WTC11 (cell line): ENCODE results near the gene ATXN8OS. TPM values are rescaled to one million over a fixed set of nuclear protein-coding genes. Genes with fewer than 3 reads are reported as not detected.

Source experiments
- ATAC-seq: fragments of 200-7000 bp; cut with Tn5 transposase; 2 replicates; pipeline ENCODE4 v1.10.0; 2021; ENCODE audit warnings: mild to moderate bottlenecking, moderate library complexity
- CTCF ChIA-PET: fragments of 300-600 bp; sonication (Branson Sonifier 250); formaldehyde crosslinking; loops from one replicate; lab custom pipeline; 2021; ENCODE audit warnings: antibody characterized with exemption; lab: Charles Lee
- POLR2A ChIA-PET: fragments of 350-600 bp; sonication (Branson Sonifier 250); formaldehyde crosslinking; loops from one replicate; lab custom pipeline; 2021; ENCODE audit warnings: antibody characterized with exemption; lab: Charles Lee
- DNase-seq: peaks from one replicate; pipeline ENCODE4 v3.0.0; 2021; ENCODE audit warnings: low spot score
- H3K27ac Mint-ChIP-seq: 2 replicates; pipeline ENCODE4 v1.8.0; 2021; ENCODE audit warnings: mixed read lengths
- H3K27me3 Mint-ChIP-seq: 2 replicates; pipeline ENCODE4 v1.8.0; 2021; ENCODE audit warnings: low read depth, mild to moderate bottlenecking, moderate library complexity, mixed read lengths
- H3K36me3 Mint-ChIP-seq: 2 replicates; pipeline ENCODE4 v1.8.0; 2021; ENCODE audit warnings: mixed read lengths
- H3K4me1 Mint-ChIP-seq: 2 replicates; pipeline ENCODE4 v1.8.0; 2022; ENCODE audit warnings: mixed read lengths
- H3K4me3 Mint-ChIP-seq: 2 replicates; pipeline ENCODE4 v1.8.0; 2021; ENCODE audit warnings: mild to moderate bottlenecking, moderate library complexity, mixed read lengths
- H3K9me3 Mint-ChIP-seq: 2 replicates; pipeline ENCODE4 v1.8.0; 2021; ENCODE audit warnings: mixed read lengths
- ARID4B ChIP-seq: sonication (generic); formaldehyde crosslinking; IDR thresholded peaks from 2 replicates; pipeline ENCODE4 v1.8.0; 2023; ENCODE audit warnings: missing genetic modification reagents, mild to moderate bottlenecking, borderline replicate concordance
- FOXJ3 ChIP-seq: sonication (generic); formaldehyde crosslinking; IDR thresholded peaks from 2 replicates; pipeline ENCODE4 v1.9.0; 2021; ENCODE audit warnings: missing genetic modification reagents, mild to moderate bottlenecking, borderline replicate concordance
- FOXK1 ChIP-seq: sonication (generic); formaldehyde crosslinking; IDR thresholded peaks from 2 replicates; pipeline ENCODE4 v1.8.0; 2022; ENCODE audit warnings: mild to moderate bottlenecking, moderate library complexity, missing genetic modification reagents
- FOXP1 ChIP-seq: sonication (generic); formaldehyde crosslinking; IDR thresholded peaks from 2 replicates; pipeline ENCODE4 v1.8.0; 2022; ENCODE audit warnings: missing genetic modification reagents, mild to moderate bottlenecking, moderate library complexity, borderline replicate concordance
- GRHL2 ChIP-seq: fragments of 250-450 bp; sonication (Bioruptor Pico); IDR thresholded peaks from 2 replicates; pipeline ENCODE4 v1.8.0; 2022; ENCODE audit warnings: mild to moderate bottlenecking, moderate library complexity; ENCODE audit not compliant: insufficient replicate concordance, severe bottlenecking
- KAT7 ChIP-seq: sonication (generic); formaldehyde crosslinking; IDR thresholded peaks from 2 replicates; pipeline ENCODE4 v1.8.1; 2023; ENCODE audit warnings: missing genetic modification reagents, mild to moderate bottlenecking, borderline replicate concordance
- NFYB ChIP-seq: sonication (generic); formaldehyde crosslinking; conservative IDR thresholded peaks from 2 replicates; pipeline ENCODE4 v1.8.0; 2022; ENCODE audit warnings: low read depth, missing genetic modification reagents
- SMAD3 ChIP-seq: sonication (generic); formaldehyde crosslinking; IDR thresholded peaks from 2 replicates; pipeline ENCODE4 v1.8.0; 2022; ENCODE audit warnings: missing genetic modification reagents, mild to moderate bottlenecking, borderline replicate concordance
- TEAD1 ChIP-seq: sonication (generic); formaldehyde crosslinking; IDR thresholded peaks from 2 replicates; pipeline ENCODE4 v1.8.0; 2022; ENCODE audit warnings: mild to moderate bottlenecking, missing genetic modification reagents
- total RNA-seq: library from RNA; stranded (reverse); gene quantifications from 3 replicates; pipeline ENCODE4 v1.2.3, GENCODE V29; 2021
- TF ChIP-seq, protein P1 (sequence below): sonication (generic); formaldehyde crosslinking; IDR thresholded peaks from 2 replicates; pipeline ENCODE4 v1.8.1; 2023; ENCODE audit warnings: mild to moderate bottlenecking, missing genetic modification reagents, moderate library complexity
- TF ChIP-seq, protein P2 (sequence below): fragments of 200-600 bp; IDR thresholded peaks from 2 replicates; pipeline ENCODE4 v1.8.0; 2022; ENCODE audit warnings: antibody characterized with exemption

The ATXN8OS gene
- total RNA-seq, 1 experiment from 2014 or later = not detected

DNA sequence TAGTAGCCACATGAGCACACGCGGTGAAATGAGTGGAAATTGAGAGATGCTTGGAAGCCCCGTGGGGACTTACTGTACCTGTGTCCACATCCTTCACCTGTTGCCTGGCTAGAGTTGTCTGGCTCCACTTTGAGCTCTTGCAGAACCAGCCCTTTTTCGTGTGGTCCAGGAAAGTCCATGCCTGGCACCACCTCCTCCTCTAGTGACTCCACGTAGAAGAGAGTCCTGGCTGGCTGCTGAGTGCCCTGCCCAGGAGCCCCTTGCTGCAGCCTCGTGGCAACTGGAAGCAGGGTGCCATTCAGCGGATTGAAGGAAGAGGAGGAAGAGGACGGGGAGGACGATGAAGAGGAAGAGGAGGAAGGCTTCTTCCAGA, 515 bp upstream of the ATXN8OS start (continued):
- TF ChIP-seq ARID4B (CRISPR knock-in tag) = no peak
- TF ChIP-seq, protein P1, sequence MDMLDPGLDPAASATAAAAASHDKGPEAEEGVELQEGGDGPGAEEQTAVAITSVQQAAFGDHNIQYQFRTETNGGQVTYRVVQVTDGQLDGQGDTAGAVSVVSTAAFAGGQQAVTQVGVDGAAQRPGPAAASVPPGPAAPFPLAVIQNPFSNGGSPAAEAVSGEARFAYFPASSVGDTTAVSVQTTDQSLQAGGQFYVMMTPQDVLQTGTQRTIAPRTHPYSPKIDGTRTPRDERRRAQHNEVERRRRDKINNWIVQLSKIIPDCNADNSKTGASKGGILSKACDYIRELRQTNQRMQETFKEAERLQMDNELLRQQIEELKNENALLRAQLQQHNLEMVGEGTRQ (CRISPR knock-in tag) = no peak
- no peak for TF ChIP-seq FOXK1 (CRISPR knock-in tag)
- TF ChIP-seq KAT7 = no peak
- TF ChIP-seq SMAD3 (CRISPR knock-in tag) = no peak
- TF ChIP-seq GRHL2 (CRISPR knock-in tag) = no peak
- TF ChIP-seq, all 79 proteins: peak for 0

- Mint-ChIP-seq H3K4me3 (peak within 1 kb of the TSS; percentile 72), H3K9me3 (no peaks in the 10 kb centered on the region), H3K27ac (no peak within 1 kb of the TSS), H3K4me1 (peaks cover 6% of the 10 kb centered on the region; the same call in 1 of the 2 replicates), H3K36me3 (no peaks in the 10 kb centered on the region), H3K27me3 (peaks cover 36% of the 10 kb centered on the region)
- POLR2A ChIA-PET = no interaction called here
- CTCF ChIA-PET = interaction anchor here (2.2 kb wide), 1 partner anchor 10 kb away, joined by 8 read pairs; no protein-coding TSS in a partner anchor
- peak; percentile 26 for ATAC-seq
- DNase-seq = no peak
- TF ChIP-seq TEAD1 (CRISPR knock-in tag) (no peak), ARID4B (CRISPR knock-in tag) (no peak), FOXJ3 (CRISPR knock-in tag) (no peak), FOXP1 (no peak), NFYB (CRISPR knock-in tag) (no peak)
- TF ChIP-seq, protein P2, sequence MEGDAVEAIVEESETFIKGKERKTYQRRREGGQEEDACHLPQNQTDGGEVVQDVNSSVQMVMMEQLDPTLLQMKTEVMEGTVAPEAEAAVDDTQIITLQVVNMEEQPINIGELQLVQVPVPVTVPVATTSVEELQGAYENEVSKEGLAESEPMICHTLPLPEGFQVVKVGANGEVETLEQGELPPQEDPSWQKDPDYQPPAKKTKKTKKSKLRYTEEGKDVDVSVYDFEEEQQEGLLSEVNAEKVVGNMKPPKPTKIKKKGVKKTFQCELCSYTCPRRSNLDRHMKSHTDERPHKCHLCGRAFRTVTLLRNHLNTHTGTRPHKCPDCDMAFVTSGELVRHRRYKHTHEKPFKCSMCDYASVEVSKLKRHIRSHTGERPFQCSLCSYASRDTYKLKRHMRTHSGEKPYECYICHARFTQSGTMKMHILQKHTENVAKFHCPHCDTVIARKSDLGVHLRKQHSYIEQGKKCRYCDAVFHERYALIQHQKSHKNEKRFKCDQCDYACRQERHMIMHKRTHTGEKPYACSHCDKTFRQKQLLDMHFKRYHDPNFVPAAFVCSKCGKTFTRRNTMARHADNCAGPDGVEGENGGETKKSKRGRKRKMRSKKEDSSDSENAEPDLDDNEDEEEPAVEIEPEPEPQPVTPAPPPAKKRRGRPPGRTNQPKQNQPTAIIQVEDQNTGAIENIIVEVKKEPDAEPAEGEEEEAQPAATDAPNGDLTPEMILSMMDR = no peak
Observed at GRCh38 chr13:70108356-70109105, 905 bp downstream of the ATXN8OS start, which contains the start of gene KLHL1. Gene KLHL1 (minus strand): TSS chr13:70108452. CDS start chr13:70107699, 753 bp downstream.
